Spleen (tissue), 11 donors: ENCODE measurements around the gene ABCC1. TPM values are rescaled to one million over a fixed set of nuclear protein-coding genes. Genes with fewer than 3 reads are reported as not detected.

ENCODE experiments used
- DNase-seq: peaks from one replicate; pipeline ENCODE4 v3.0.0-alpha.2; 2020
- H3K27ac ChIP-seq, 8 donors: fragments of 200-600 bp; sonication (generic) in 7 of 8; 1 replicate in 4 of 8; 2 replicates in 4 of 8; pipeline versions ENCODE4 v1.5.0 to v1.8.0; 2016 to 2021; ENCODE audit warnings: inconsistent platforms in 4 of 8, mild to moderate bottlenecking in 4 of 8, moderate library complexity in 1 of 8
- H3K27me3 ChIP-seq, 7 donors: fragments of 200-600 bp; sonication (generic) in 6 of 7; replicated peaks in 1 of 7; 1 replicate in 4 of 7; 2 replicates in 3 of 7; pipeline versions ENCODE4 v1.5.0 to v1.8.0; 2016 to 2021; ENCODE audit warnings: inconsistent platforms in 3 of 7, mild to moderate bottlenecking in 1 of 7
- H3K36me3 ChIP-seq, 6 donors: fragments of 200-600 bp; sonication (generic) in 5 of 6; 1 replicate in 4 of 6; 2 replicates in 2 of 6; pipeline versions ENCODE4 v1.5.0 to v1.8.0; 2016 to 2021; ENCODE audit warnings: inconsistent platforms in 2 of 6
- H3K4me1 ChIP-seq, 6 donors: fragments of 200-600 bp; sonication (generic) in 5 of 6; 1 replicate in 3 of 6; 2 replicates in 3 of 6; pipeline versions ENCODE4 v1.5.0 to v1.8.0; 2016 to 2021; ENCODE audit warnings: inconsistent platforms in 3 of 6
- H3K4me3 ChIP-seq, 8 donors: fragments of 200-600 bp; sonication (generic) in 7 of 8; 1 replicate in 4 of 8; 2 replicates in 4 of 8; pipeline versions ENCODE4 v1.5.0 to v1.8.0; 2016 to 2021; ENCODE audit warnings: inconsistent platforms in 4 of 8, mild to moderate bottlenecking in 4 of 8, moderate library complexity in 2 of 8
- H3K9me3 ChIP-seq, 8 donors: fragments of 200-600 bp; sonication (generic) in 7 of 8; 1 replicate in 4 of 8; 2 replicates in 4 of 8; pipeline versions ENCODE4 v1.5.0 to v1.8.0; 2016 to 2021; ENCODE audit warnings: inconsistent platforms in 4 of 8
- CTCF ChIP-seq, 11 experiments: fragments of 200-600 bp in 7 of 11; fragments of 450-650 bp in 4 of 11; sonication (generic) in 4 of 11; IDR thresholded peaks in 8 of 11; conservative IDR thresholded peaks in 3 of 11; 1 replicate in 7 of 11; 2 replicates in 4 of 11; pipeline versions ENCODE4 v1.4.0 to v1.8.0; 2016 to 2021; ENCODE audit warnings: antibody characterized with exemption in 11 of 11, inconsistent platforms in 4 of 11, mild to moderate bottlenecking in 1 of 11
- POLR2A ChIP-seq, 3 donors: fragments of 450-650 bp; IDR thresholded peaks; one replicate each; pipeline ENCODE4 v1.5.1; 2017; ENCODE audit warnings: antibody characterized with exemption in 3 of 3, mild to moderate bottlenecking in 1 of 3
- POLR2AphosphoS5 ChIP-seq, 3 donors: sonication (generic); formaldehyde crosslinking; IDR thresholded peaks; one replicate each; pipeline ENCODE4 v1.5.1; 2017; ENCODE audit warnings: antibody characterized with exemption in 3 of 3
- WGBS, 5 donors: extraction: QIAGEN DNeasy Blood & Tissue Kit in 3 of 5; methylation state at CpG; one replicate each; pipeline versions ENCODE4 v1.1.5 to v1.1.7; 2013 to 2018; 5-methylcytosine and 5-hydroxymethylcytosine counted together
- intact Hi-C: fragments of 100-400 bp; cut with DNase I; formaldehyde crosslinking; loops from one replicate; pipeline ENCODE4 v1.15.0; 2023; ENCODE audit warnings: low total_unique reads
- polyA plus RNA-seq, 3 donors: library from polyadenylated mRNA; stranded (reverse); fragments of 200-250 nt; gene quantifications; one replicate each; pipeline ENCODE4 v1.2.1, GENCODE V29; 2013
- total RNA-seq, 7 donors: library from RNA; depleted of rRNA in 3 of 7; stranded (reverse); fragments of >200 nt in 3 of 7; fragmentation: NEBNext Ultra II Directional in 4 of 7; extraction: Animal tissue kit (Norgen Biotek cat#: 25700) in 4 of 7; gene quantifications; one replicate each; pipeline versions ENCODE4 v1.1.0 to v1.2.1, GENCODE V29; 2016 to 2021
- donor health status: healthy with polysubstance abuse.
- donor health status: DM: no; HTN: no; CAD: no; lungs with moderate emphysema.
- donor health status: DM: no; HTN: no; CAD: no.
- donor health status: Bipolar disorder and iron deficiency.
- donor health status: healthy.
- donor health status: DM: no; HTN: no; CAD: no.
- donor health status: DM: yes; HTN: yes; CAD: no.

Gene ABCC1
- total and polyA plus RNA-seq, 10 donors, result 7.8 to 65.7 (median 52.5) TPM

GRCh38 chr16:16133943-16134604 is 184.7 kb downstream of the ABCC1 start:
- TF ChIP-seq CTCF (IDR thresholded peaks at IDR 0.05 in 8 of 11, conservative IDR thresholded peaks at IDR 0.05 in 3 of 11), result no peak
- TF ChIP-seq POLR2A (IDR thresholded peaks at IDR 0.05), result no peak
- TF ChIP-seq POLR2AphosphoS5 (IDR thresholded peaks at IDR 0.05), result no peak
- WGBS, 5 donors, result 93 to 98% (median 96%) methylated on average over 17 to 21 of the region's 21 CpGs
- Histone ChIP-seq H3K27me3 (no peaks in the 10 kb centered on the region), H3K27ac (no peak overlapping the region), H3K9me3 (no peaks in the 10 kb centered on the region), H3K4me3 (no peak overlapping the region), H3K36me3 (peaks cover 6 to 100% (median 89%) of the 10 kb centered on the region in 6 donors), H3K4me1 (no peaks in the 10 kb centered on the region)
- DNase-seq, result no peak
- intact Hi-C loops, result no loop called here

- no peak for DNase-seq
- no peak for TF ChIP-seq POLR2AphosphoS5 (IDR thresholded peaks at IDR 0.05)
- no peak for TF ChIP-seq POLR2A (IDR thresholded peaks at IDR 0.05)
- TF ChIP-seq CTCF (IDR thresholded peaks at IDR 0.05 in 8 of 11, conservative IDR thresholded peaks at IDR 0.05 in 3 of 11), result no peak
- peaks cover 6 to 100% (median 98%) of the 10 kb centered on the region in 6 donors for H3K36me3 ChIP-seq
- WGBS, 5 donors, result 94 to 100% (median 97%) methylated on average over 6 of the region's 6 CpGs
- no peak overlapping the region for H3K27ac ChIP-seq
- intact Hi-C loops, result no loop called here
- no peak overlapping the region for H3K4me3 ChIP-seq
- no peaks in the 10 kb centered on the region for H3K27me3 ChIP-seq
- H3K9me3 ChIP-seq, result no peaks in the 10 kb centered on the region
- H3K4me1 ChIP-seq, result no peaks in the 10 kb centered on the region
These were observed 187.2 kb downstream of the ABCC1 start for GRCh38 chr16:16136588-16136987.

GRCh38 chr16:16137110-16137509 is 187.7 kb downstream of the ABCC1 start:
- H3K4me1 ChIP-seq, result no peaks in the 10 kb centered on the region
- intact Hi-C loops, result no loop called here
- DNase-seq, result no peak

More at GRCh38 chr16:16137110-16137509, 187.7 kb downstream of the ABCC1 start:
- Histone ChIP-seq H3K36me3 (peaks cover 6 to 100% (median 98%) of the 10 kb centered on the region in 6 donors), H3K27ac (no peak overlapping the region), H3K27me3 (no peaks in the 10 kb centered on the region), H3K4me3 (no peak overlapping the region), H3K9me3 (no peaks in the 10 kb centered on the region)
- 83 to 96% (median 89%) methylated on average over 8 of the region's 8 CpGs for WGBS, 5 donors
- TF ChIP-seq POLR2A (IDR thresholded peaks at IDR 0.05) (no peak), CTCF (IDR thresholded peaks at IDR 0.05 in 8 of 11, conservative IDR thresholded peaks at IDR 0.05 in 3 of 11) (no peak)
